Measurements from ENCODE around the gene WWC2. TPM values are rescaled to one million over a fixed set of nuclear protein-coding genes. Genes with fewer than 3 reads are reported as not detected.

Gene WWC2
- total and polyA plus RNA-seq, 2 donors (not counting 3 experiments of a cell fraction or from before 2014, with no cell fraction given): 12.9 to 52.2 TPM

DNA sequence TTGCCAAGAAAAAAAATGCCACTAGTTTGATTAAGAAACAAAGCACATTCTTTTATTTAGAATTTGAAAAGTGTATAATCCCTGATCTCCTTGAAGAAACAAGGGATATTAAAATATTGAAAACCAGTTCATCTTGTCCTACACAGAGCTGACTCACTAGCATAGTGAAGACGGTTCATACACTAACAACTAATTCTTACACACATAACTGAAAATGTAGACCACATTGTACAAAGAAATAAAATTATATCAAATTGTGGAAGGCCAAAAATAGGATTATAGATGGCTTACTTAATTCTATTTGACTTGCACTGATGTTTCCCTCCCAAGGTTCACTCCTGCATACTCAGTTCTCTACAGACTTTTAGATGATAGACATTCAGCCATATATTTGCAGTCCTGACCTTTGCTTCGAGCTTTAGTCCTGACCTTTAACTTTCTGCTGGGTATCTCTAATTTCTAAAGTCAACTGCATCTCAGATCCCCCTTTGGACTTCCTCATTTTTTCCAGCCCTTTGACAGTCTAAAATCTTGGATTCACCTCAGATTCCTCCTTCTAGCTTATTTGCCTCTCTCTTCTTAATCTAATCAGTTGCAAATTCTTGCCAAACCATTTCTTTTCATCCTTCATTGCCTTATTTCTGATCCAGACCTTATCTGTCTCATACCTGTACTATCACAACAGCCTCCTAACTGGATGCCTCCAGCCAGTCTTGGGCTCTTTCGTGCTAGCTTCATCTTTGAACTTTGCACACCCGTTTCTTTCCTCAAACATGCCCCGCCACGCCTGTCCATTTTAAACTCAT, 4.5 kb upstream of the WWC2 start:
- peaks cover 8% of the 10 kb centered on the region for H3K4me1 ChIP-seq (ENCODE audit: control insufficient read depth, extremely low read depth, insufficient read depth, low read length)
- H3K9ac ChIP-seq (replicated peaks; ENCODE audit: extremely low read depth, insufficient read depth, low read length): no peak overlapping the region
- CTCF ChIA-PET: interaction anchor here (1.0 to 5.1 kb wide), 2 partner anchors 21 to 168 kb away, joined by 3 to 32 read pairs; no protein-coding TSS in a partner anchor
- no peak for DNase-seq (ENCODE audit: low read depth, low spot score)
- H4K20me1 ChIP-seq (replicated peaks; ENCODE audit: control insufficient read depth, extremely low read depth, insufficient read depth, low read length): no peaks in the 10 kb centered on the region
- BruUV-seq (replicated peaks): no TSS peak
- no peak overlapping the region for H3K4me3 ChIP-seq (replicated peaks in 1 of 3; ENCODE audit: insufficient read depth in 1 of 3, low read depth in 1 of 3, low read length in 3 of 3)
- H3K36me3 ChIP-seq (ENCODE audit: control insufficient read depth in 2 of 2, extremely low read depth in 1 of 2, insufficient read depth in 2 of 2, low read length in 2 of 2): no peaks in the 10 kb centered on the region
- dilution Hi-C loops (cut with MboI; ENCODE audit: extremely low pct_ligation_motif_present, low sequenced_read_pairs): loop anchor here (10.0 kb wide), 1 partner anchor 160 kb away; no protein-coding TSS in a partner anchor
- no peaks in the 10 kb centered on the region for H3K27me3 ChIP-seq (ENCODE audit: control insufficient read depth in 2 of 2, insufficient read depth in 2 of 2, low read length in 2 of 2)
- intact Hi-C loops (cut with micrococcal nuclease): loop anchor here (5.0 to 10.0 kb wide), 2 partner anchors 410 to 502 kb away; partner anchors contain the start of gene ING2
- H2AFZ ChIP-seq (ENCODE audit: low read depth, low read length): no peak overlapping the region
- POLR2A ChIA-PET: no interaction called here
- H3K9me1 ChIP-seq (replicated peaks; ENCODE audit: control insufficient read depth, extremely low read depth, insufficient read depth, low read length): no peaks in the 10 kb centered on the region
- H3K4me2 ChIP-seq (ENCODE audit: insufficient read depth, low read length): no peak overlapping the region
- peaks cover 4% of the 10 kb centered on the region for H3K79me2 ChIP-seq (ENCODE audit: control insufficient read depth, insufficient read depth, low read length)
- H3K9me3 ChIP-seq (replicated peaks; ENCODE audit: control insufficient read depth, insufficient read depth, low read length): no peaks in the 10 kb centered on the region
- FAIRE-seq: no peak
- TF ChIP-seq, protein P1, sequence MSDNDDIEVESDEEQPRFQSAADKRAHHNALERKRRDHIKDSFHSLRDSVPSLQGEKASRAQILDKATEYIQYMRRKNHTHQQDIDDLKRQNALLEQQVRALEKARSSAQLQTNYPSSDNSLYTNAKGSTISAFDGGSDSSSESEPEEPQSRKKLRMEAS (IDR thresholded peaks at IDR 0.05; ENCODE audit: insufficient read depth, insufficient read length): no peak
- no peak for TF ChIP-seq JUN (IDR thresholded peaks at IDR 0.05; ENCODE audit: borderline replicate concordance, insufficient read depth, insufficient read length, low read depth)
- no peak for TF ChIP-seq EZH2 (IDR thresholded peaks at IDR 0.05; ENCODE audit: borderline replicate concordance, low read depth, low read length, severe bottlenecking)
- TF ChIP-seq, protein P2, sequence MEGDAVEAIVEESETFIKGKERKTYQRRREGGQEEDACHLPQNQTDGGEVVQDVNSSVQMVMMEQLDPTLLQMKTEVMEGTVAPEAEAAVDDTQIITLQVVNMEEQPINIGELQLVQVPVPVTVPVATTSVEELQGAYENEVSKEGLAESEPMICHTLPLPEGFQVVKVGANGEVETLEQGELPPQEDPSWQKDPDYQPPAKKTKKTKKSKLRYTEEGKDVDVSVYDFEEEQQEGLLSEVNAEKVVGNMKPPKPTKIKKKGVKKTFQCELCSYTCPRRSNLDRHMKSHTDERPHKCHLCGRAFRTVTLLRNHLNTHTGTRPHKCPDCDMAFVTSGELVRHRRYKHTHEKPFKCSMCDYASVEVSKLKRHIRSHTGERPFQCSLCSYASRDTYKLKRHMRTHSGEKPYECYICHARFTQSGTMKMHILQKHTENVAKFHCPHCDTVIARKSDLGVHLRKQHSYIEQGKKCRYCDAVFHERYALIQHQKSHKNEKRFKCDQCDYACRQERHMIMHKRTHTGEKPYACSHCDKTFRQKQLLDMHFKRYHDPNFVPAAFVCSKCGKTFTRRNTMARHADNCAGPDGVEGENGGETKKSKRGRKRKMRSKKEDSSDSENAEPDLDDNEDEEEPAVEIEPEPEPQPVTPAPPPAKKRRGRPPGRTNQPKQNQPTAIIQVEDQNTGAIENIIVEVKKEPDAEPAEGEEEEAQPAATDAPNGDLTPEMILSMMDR (IDR thresholded peaks at IDR 0.05; ENCODE audit: extremely low read depth in 1 of 2, insufficient read depth in 1 of 2, low read depth in 1 of 2, low read length in 2 of 2): no peak
- no peak for TF ChIP-seq POLR2A (IDR thresholded peaks at IDR 0.05; ENCODE audit: low read depth, low read length)
- no peak for TF ChIP-seq MYC (IDR thresholded peaks at IDR 0.05; ENCODE audit: low read depth, low read length)
- no peak for TF ChIP-seq GATA2 (IDR thresholded peaks at IDR 0.05; ENCODE audit: insufficient read depth, insufficient read length, low read depth, low read length)
- no peak for TF ChIP-seq POLR2AphosphoS5 (IDR thresholded peaks at IDR 0.05; ENCODE audit: insufficient read depth, low read depth, low read length)
- TF ChIP-seq FOS (IDR thresholded peaks at IDR 0.05; ENCODE audit: borderline replicate concordance, insufficient read depth, low read length): no peak
- no peak overlapping the region for H3K27ac ChIP-seq (ENCODE audit: insufficient read depth, low read depth, low read length)

All from endothelial cell of umbilical vein (primary cell).